Adrenal gland (tissue), 19 donors: Measurements from ENCODE around the gene CCDC134. TPM values are rescaled to one million over a fixed set of nuclear protein-coding genes. Genes with fewer than 3 reads are reported as not detected.
A peak's percentile ranks its signal among the peaks of the same experiment; 100 is the strongest.

ENCODE experiments used
- DNase-seq, 7 donors: peaks; one replicate each; pipeline ENCODE4 v3.0.0-alpha.2; 2019 to 2020
- H3K27ac ChIP-seq, 5 donors: fragments of 200-600 bp; sonication (generic) in 4 of 5; 1 replicate in 3 of 5; 2 replicates in 2 of 5; pipeline versions ENCODE4 v1.5.1 to v1.8.0; 2016 to 2020; ENCODE audit warnings: mild to moderate bottlenecking in 1 of 5
- H3K27me3 ChIP-seq: fragments of 200-600 bp; 2 replicates; pipeline ENCODE4 v1.8.0; 2021
- H3K36me3 ChIP-seq, 2 donors: fragments of 200-600 bp; replicated peaks in 1 of 2; 1 replicate in 1 of 2; 2 replicates in 1 of 2; pipeline versions ENCODE4 v1.5.1 to v1.8.0; 2018 to 2022
- H3K4me1 ChIP-seq, 2 donors: fragments of 200-600 bp; replicated peaks in 1 of 2; 1 replicate in 1 of 2; 2 replicates in 1 of 2; pipeline versions ENCODE4 v1.5.1 to v1.8.0; 2018 to 2021
- H3K4me3 ChIP-seq, 4 donors: fragments of 200-600 bp; sonication (generic) in 3 of 4; one replicate each; pipeline ENCODE4 v1.5.1; 2016 to 2018
- H3K9me3 ChIP-seq, 3 donors: fragments of 200-600 bp; sonication (generic) in 1 of 3; replicated peaks in 1 of 3; 1 replicate in 2 of 3; 2 replicates in 1 of 3; pipeline versions ENCODE4 v1.5.1 to v1.8.0; 2016 to 2021
- CTCF ChIP-seq, 6 experiments: fragments of 450-650 bp in 4 of 6; fragments of 200-600 bp in 2 of 6; sonication (generic) in 1 of 6; IDR thresholded peaks; 1 replicate in 5 of 6; 2 replicates in 1 of 6; pipeline versions ENCODE4 v1.5.1 to v1.8.0; 2016 to 2021; ENCODE audit warnings: antibody characterized with exemption in 6 of 6, mild to moderate bottlenecking in 2 of 6, moderate library complexity in 1 of 6
- POLR2A ChIP-seq, 2 donors: fragments of 450-650 bp; IDR thresholded peaks; one replicate each; pipeline ENCODE4 v1.6.1; 2017; ENCODE audit warnings: antibody characterized with exemption in 2 of 2, mild to moderate bottlenecking in 2 of 2, moderate library complexity in 1 of 2
- WGBS, 4 donors: extraction: QIAGEN DNeasy Blood & Tissue Kit in 2 of 4; methylation state at CpG; one replicate each; pipeline versions ENCODE4 v1.1.5 to v1.1.7; 2013 to 2017; 5-methylcytosine and 5-hydroxymethylcytosine counted together
- intact Hi-C, 2 donors: fragments of 100-400 bp; cut with DNase I; formaldehyde crosslinking; loops; one replicate each; pipeline versions ENCODE4 v1.14.1 to v1.15.0; 2022 to 2023
- long read RNA-seq, 10 donors: library from polyadenylated mRNA in 3 of 10; unstranded in 2 of 10; stranded (forward) in 1 of 10; transcript quantifications; one replicate each; pipeline ENCODE4 v2.0.0 and lab custom pipeline, GENCODE V29; 2021 to 2026
- polyA plus RNA-seq, 3 donors: library from polyadenylated mRNA; stranded (reverse); fragments of 200-250 nt in 2 of 3; fragments of 350-450 nt in 1 of 3; fragmentation: Illumina TruSeq in 1 of 3; extraction: RNeasy Lipid Tissue Mini Kit (QIAGEN cat#74804) in 1 of 3; gene quantifications; one replicate each; pipeline ENCODE4 v1.2.3, GENCODE V29; 2013 to 2014
- total RNA-seq, 9 donors: library from RNA; depleted of rRNA in 4 of 9; stranded (reverse); fragments of >200 nt in 4 of 9; fragments of 120-200 nt in 1 of 9; fragmentation: NEBNext Ultra II Directional in 1 of 9; extraction: Animal tissue kit (Norgen Biotek cat#: 25700) in 1 of 9; gene quantifications; one replicate each; pipeline versions ENCODE4 v1.1.0 to v1.2.4, GENCODE V29; 2013 to 2023
- donor health status: healthy with polysubstance abuse.
- donor health status: Bipolar disorder and iron deficiency.
- donor health status: DM: yes; HTN: yes; CAD: no.
- donor health status: DM: no; HTN: no; CAD: no.
- donor health status: DM: no; HTN: no; CAD: no.
- donor health status: DM: yes; HTN: yes; CAD: no.

Gene CCDC134
- 10 to 100 TPM; 24.9 to 64.4 (median 36.4) TPM for total RNA-seq
- polyA plus RNA-seq = 10 to 100 TPM in 1 of 3 donors, 1 to 10 TPM in 2; 4.9 to 28.0 (median 6.8) TPM
- long read RNA-seq, donor 1, transcript CCDC134-201 (7 exons, 1,270 nt) = major isoform, 5 of 10 reads
- long read RNA-seq, donor 1, partial matches to known transcripts = 5 of 10 reads
- long read RNA-seq, donor 1, other reads (novel, unspliced or antisense) = 0 of 10 reads
- long read RNA-seq, donor 2, transcript CCDC134-201 (7 exons, 1,270 nt) = major isoform, 8 of 26 reads
- long read RNA-seq, donor 2, partial matches to known transcripts = 18 of 26 reads
- long read RNA-seq, donor 2, other reads (novel, unspliced or antisense) = 0 of 26 reads
- long read RNA-seq, donor 3, transcript CCDC134-201 (7 exons, 1,270 nt) = major isoform, 5 of 11 reads
- long read RNA-seq, donor 3, partial matches to known transcripts = 6 of 11 reads
- long read RNA-seq, donor 3, other reads (novel, unspliced or antisense) = 0 of 11 reads
- long read RNA-seq, donor 4, partial matches to known transcripts = 1 of 7 reads
- long read RNA-seq, donor 4, other reads (novel, unspliced or antisense) = 2 of 7 reads
- long read RNA-seq, donor 5, transcript CCDC134-201 (7 exons, 1,270 nt) = major isoform, 17 of 21 reads
- long read RNA-seq, donor 5, partial matches to known transcripts = 0 of 21 reads
- long read RNA-seq, donor 5, other reads (novel, unspliced or antisense) = 4 of 21 reads
- long read RNA-seq, donor 6, transcript CCDC134-201 (7 exons, 1,270 nt) = major isoform, 7 of 11 reads
- long read RNA-seq, donor 6, partial matches to known transcripts = 3 of 11 reads
- long read RNA-seq, donor 6, other reads (novel, unspliced or antisense) = 1 of 11 reads
- long read RNA-seq, donor 7, partial matches to known transcripts = 0 of 2 reads
- long read RNA-seq, donor 7, other reads (novel, unspliced or antisense) = 0 of 2 reads
- long read RNA-seq, donor 8, transcript CCDC134-201 (7 exons, 1,270 nt) = major isoform, 9 of 9 reads
- long read RNA-seq, donor 8, partial matches to known transcripts = 0 of 9 reads
- long read RNA-seq, donor 8, other reads (novel, unspliced or antisense) = 0 of 9 reads
- long read RNA-seq, donor 9, transcript CCDC134-201 (7 exons, 1,270 nt) = major isoform, 5 of 5 reads
- long read RNA-seq, donor 9, partial matches to known transcripts = 0 of 5 reads
- long read RNA-seq, donor 9, other reads (novel, unspliced or antisense) = 0 of 5 reads
- long read RNA-seq, donor 10, partial matches to known transcripts = 0 of 1 reads
- long read RNA-seq, donor 10, other reads (novel, unspliced or antisense) = 0 of 1 reads

DNA sequence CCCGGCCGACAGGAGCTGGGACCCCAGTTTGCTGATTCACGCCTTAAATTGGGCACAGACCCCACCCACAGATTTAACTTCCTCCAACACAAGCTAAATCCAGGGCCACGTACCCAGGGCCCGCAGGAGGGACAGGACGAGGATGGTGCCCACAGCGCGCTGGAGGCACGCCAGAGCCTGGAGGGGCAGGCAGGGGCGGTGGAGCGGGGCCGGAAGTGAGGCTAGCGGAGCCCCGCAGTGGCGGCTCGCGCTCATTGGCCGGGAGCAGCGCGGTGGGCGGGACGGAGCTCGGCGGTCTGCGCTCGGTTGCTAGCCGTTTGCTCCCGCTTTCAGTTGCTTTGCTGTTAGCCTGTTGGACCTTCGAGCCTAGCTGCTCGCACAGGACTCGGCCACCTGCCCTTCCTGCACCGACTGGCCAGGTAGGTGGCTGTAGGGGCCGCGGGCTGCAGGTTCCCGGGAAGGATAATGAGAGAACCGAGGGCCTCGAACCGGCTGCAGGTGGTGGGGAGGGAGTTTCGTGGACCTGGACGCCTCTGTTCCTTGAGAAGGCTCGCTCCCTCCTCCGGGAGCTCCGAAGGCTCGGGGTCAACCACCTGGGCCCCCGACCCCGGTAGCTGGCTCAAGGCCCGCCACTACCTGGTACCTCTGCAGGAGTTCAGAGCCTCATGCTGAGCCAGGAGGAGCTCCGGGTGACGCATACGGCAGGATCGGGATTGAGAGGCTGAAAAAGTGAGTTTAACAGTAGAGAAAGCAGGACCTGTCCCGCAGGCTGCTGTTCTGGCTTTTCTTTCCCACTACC lies at the start of gene CCDC134:
Gene CCDC134 (plus strand): TSS at position 332 of the 799 bp plus-strand sequence. CDS start 8,212 bp downstream, outside the sequence.
- no peaks in the 10 kb centered on the region for H3K9me3 ChIP-seq
- 0 to 1% (median 0%) methylated on average over 17 to 52 of the region's 52 CpGs for WGBS, 4 donors
- no peaks in the 10 kb centered on the region for H3K36me3 ChIP-seq
- intact Hi-C loops = no loop called here
- TF ChIP-seq POLR2A (IDR thresholded peaks at IDR 0.05) (peak; percentile 90 to 96), CTCF (IDR thresholded peaks at IDR 0.05) (peak in 1 of 6 experiments; percentile 2)
- peak within 1 kb of the TSS; percentile 77 to 93 (median 86) for H3K27ac ChIP-seq
- peaks cover 13 to 27% of the 10 kb centered on the region in 2 donors for H3K4me1 ChIP-seq
- peak; percentile 92 to 95 (median 94) for DNase-seq
- no peaks in the 10 kb centered on the region for H3K27me3 ChIP-seq
- H3K4me3 ChIP-seq = peak within 1 kb of the TSS; percentile 48 to 93 (median 76)

DNA sequence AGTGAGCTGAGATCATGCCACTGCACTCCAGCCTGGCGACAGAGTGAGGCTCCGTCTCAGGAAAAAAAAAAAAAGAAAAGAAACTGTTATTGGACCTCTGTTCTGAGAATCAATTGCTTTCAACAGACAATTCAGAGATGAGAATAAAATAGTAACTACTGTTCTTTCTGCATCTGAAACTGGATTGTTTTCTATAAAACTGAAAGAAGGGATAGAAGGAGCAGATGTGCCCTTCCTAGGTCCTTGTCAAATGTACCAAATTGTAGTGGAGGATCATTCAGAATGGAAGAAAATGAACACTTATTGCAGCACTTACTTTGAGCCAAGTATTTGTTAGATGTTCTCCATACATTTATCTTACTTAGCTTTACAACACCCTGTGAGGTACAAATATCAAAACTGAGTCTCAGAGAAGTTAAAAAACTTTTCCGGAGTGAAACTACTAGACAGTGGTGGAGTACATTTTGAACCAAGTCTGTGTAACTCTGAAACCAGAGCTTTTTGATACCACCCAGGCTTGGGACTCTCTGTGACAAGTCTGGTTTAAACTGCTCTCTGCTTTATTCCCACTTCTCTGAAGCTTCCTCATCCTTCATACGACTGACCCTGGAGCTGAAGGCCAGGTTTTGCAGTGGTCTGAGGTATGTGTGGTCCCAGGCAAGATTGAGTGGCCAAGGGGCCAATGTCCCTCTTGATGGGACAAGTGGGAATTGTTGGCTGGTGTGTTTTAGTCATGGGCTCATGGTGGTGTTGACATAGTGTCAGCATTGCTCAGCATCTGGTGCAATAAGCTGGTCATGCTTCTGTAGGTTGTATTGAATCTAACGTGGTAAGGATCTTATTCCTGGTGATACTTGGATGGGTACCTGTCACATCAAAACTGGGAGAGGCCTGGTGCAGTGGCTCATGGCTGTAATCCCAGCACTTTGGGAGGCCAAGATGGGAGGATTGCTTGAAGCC lies 48.2 kb upstream of the CCDC134 start:
- H3K9me3 ChIP-seq = no peaks in the 10 kb centered on the region
- H3K27me3 ChIP-seq = no peaks in the 10 kb centered on the region
- 77 to 87% (median 78%) methylated on average over 5 of the region's 5 CpGs for WGBS, 4 donors
- DNase-seq = no peak
- H3K4me1 ChIP-seq = no peaks in the 10 kb centered on the region
- no peak overlapping the region for H3K4me3 ChIP-seq
- H3K27ac ChIP-seq = no peak overlapping the region
- no peak for TF ChIP-seq CTCF (IDR thresholded peaks at IDR 0.05)
- no peak for TF ChIP-seq POLR2A (IDR thresholded peaks at IDR 0.05)
- intact Hi-C loops = loop anchor here in 1 of 2 donors (2.0 kb wide), 1 partner anchor 189 kb away; no protein-coding TSS in a partner anchor
- H3K36me3 ChIP-seq = no peaks in the 10 kb centered on the region

GRCh38 chr22:41753984-41754383 lies 46.5 kb upstream of the CCDC134 start:
- TF ChIP-seq POLR2A (IDR thresholded peaks at IDR 0.05) = no peak
- no peak for TF ChIP-seq CTCF (IDR thresholded peaks at IDR 0.05)
- 36 to 48% (median 46%) methylated on average over 2 of the region's 2 CpGs for WGBS, 4 donors
- intact Hi-C loops = loop anchor here in 1 of 2 donors (2.0 kb wide), 1 partner anchor 187 kb away; no protein-coding TSS in a partner anchor
- Histone ChIP-seq H3K9me3 (no peaks in the 10 kb centered on the region), H3K4me1 (no peaks in the 10 kb centered on the region), H3K4me3 (no peak overlapping the region), H3K27me3 (no peaks in the 10 kb centered on the region), H3K36me3 (no peaks in the 10 kb centered on the region), H3K27ac (no peak overlapping the region)
- DNase-seq = no peak
